HepG2 (cell line): ENCODE results near the gene LCN2. TPM values are rescaled to one million over a fixed set of nuclear protein-coding genes. Genes with fewer than 3 reads are reported as not detected.

Experiments
- ARHGAP35 ChIP-seq: sonication (generic); formaldehyde crosslinking; IDR thresholded peaks from 2 replicates; pipeline ENCODE4 v1.9.0; 2022; ENCODE audit warnings: mild to moderate bottlenecking, inconsistent platforms, moderate library complexity, missing genetic modification reagents, borderline replicate concordance
- BORCS8-MEF2B ChIP-seq: sonication (generic); formaldehyde crosslinking; IDR thresholded peaks from 2 replicates; pipeline ENCODE4 v1.8.0; 2022; ENCODE audit warnings: mild to moderate bottlenecking, missing genetic modification reagents
- DMAP1 ChIP-seq: IDR thresholded peaks from 2 replicates; pipeline ENCODE4 v1.6.1; 2016
- DR1 ChIP-seq: sonication (generic); formaldehyde crosslinking; IDR thresholded peaks from 2 replicates; pipeline ENCODE4 v1.8.0; 2021; ENCODE audit warnings: mild to moderate bottlenecking, missing genetic modification reagents, inconsistent platforms
- FOXP4 ChIP-seq: sonication (generic); formaldehyde crosslinking; IDR thresholded peaks from 2 replicates; pipeline ENCODE4 v1.4.0; 2020; ENCODE audit warnings: missing genetic modification reagents
- GLI4 ChIP-seq: sonication (generic); formaldehyde crosslinking; IDR thresholded peaks from 2 replicates; pipeline ENCODE4 v1.5.1; 2020; ENCODE audit warnings: missing genetic modification reagents, mild to moderate bottlenecking, moderate library complexity, borderline replicate concordance
- HDAC2 ChIP-seq: sonication (generic); formaldehyde crosslinking; IDR thresholded peaks from 2 replicates; pipeline ENCODE4 v1.4.0; 2020; ENCODE audit warnings: missing genetic modification reagents
- ISX ChIP-seq: sonication (generic); formaldehyde crosslinking; conservative IDR thresholded peaks from 2 replicates; pipeline ENCODE4 v1.5.0; 2020; ENCODE audit warnings: missing genetic modification reagents
- KDM1A ChIP-seq: IDR thresholded peaks from 2 replicates; pipeline ENCODE4 v1.6.1; 2016; ENCODE audit warnings: missing compliant biosample characterization
- POGZ ChIP-seq: sonication (generic); formaldehyde crosslinking; IDR thresholded peaks from 2 replicates; pipeline ENCODE4 v1.4.0; 2020; ENCODE audit warnings: mild to moderate bottlenecking, missing genetic modification reagents
- SAP130 ChIP-seq: IDR thresholded peaks from 2 replicates; pipeline ENCODE4 v1.6.1; 2016; ENCODE audit warnings: low read depth
- SMAD1 ChIP-seq: sonication (generic); formaldehyde crosslinking; IDR thresholded peaks from 2 replicates; pipeline ENCODE4 v1.4.0; 2020; ENCODE audit warnings: missing genetic modification reagents, low read depth, mild to moderate bottlenecking, borderline replicate concordance
- SNAI1 ChIP-seq: sonication (generic); formaldehyde crosslinking; IDR thresholded peaks from 2 replicates; pipeline ENCODE4 v1.5.0; 2020; ENCODE audit warnings: mild to moderate bottlenecking, missing genetic modification reagents, borderline replicate concordance
- SRSF4 ChIP-seq: fragments of 200-400 bp; formaldehyde crosslinking; IDR thresholded peaks from one replicate; pipeline ENCODE4 v1.6.1; 2018; ENCODE audit warnings: mild to moderate bottlenecking, low read depth, low read length, moderate library complexity; ENCODE audit not compliant: poor library complexity, severe bottlenecking
- YY1 ChIP-seq: IDR thresholded peaks from 2 replicates; pipeline ENCODE4 v1.6.1; 2011; ENCODE audit warnings: low read length, low read depth, moderate library complexity, mild to moderate bottlenecking; ENCODE audit not compliant: insufficient read depth, insufficient replicate concordance
- ZBTB37 ChIP-seq: sonication (generic); formaldehyde crosslinking; IDR thresholded peaks from 2 replicates; pipeline ENCODE4 v1.4.0; 2020; ENCODE audit warnings: mild to moderate bottlenecking, missing genetic modification reagents
- ZBTB39 ChIP-seq: sonication (generic); formaldehyde crosslinking; IDR thresholded peaks from 2 replicates; pipeline ENCODE4 v1.5.0; 2020; ENCODE audit warnings: missing genetic modification reagents
- ZNF737 ChIP-seq: sonication (generic); formaldehyde crosslinking; IDR thresholded peaks from 2 replicates; pipeline ENCODE4 v1.5.0; 2020; ENCODE audit warnings: missing genetic modification reagents, mild to moderate bottlenecking, borderline replicate concordance
- polyA plus RNA-seq, 8 experiments: library from polyadenylated mRNA; depleted of rRNA in 3 of 8; stranded (reverse) in 7 of 8; unstranded in 1 of 8; fragments of >200 nt; fragmentation: Illumina TruSeq in 4 of 8; extraction: Trizol in 4 of 8; gene quantifications; 2 replicates each; pipeline versions ENCODE4 v1.2.1 to v1.2.3, GENCODE V29; 2011 to 2016; ENCODE audit warnings: low read depth in 4 of 8, missing spikeins in 1 of 8, mixed read lengths in 1 of 8; ENCODE audit not compliant: insufficient read depth in 1 of 8
- total RNA-seq, 5 experiments: library from RNA; depleted of rRNA; stranded (reverse); fragments of >200 nt; fragmentation: Illumina TruSeq; extraction: Trizol; gene quantifications; 2 replicates each; pipeline ENCODE4 v1.2.3, GENCODE V29; 2016; ENCODE audit warnings: low read depth in 1 of 5
- TF ChIP-seq, protein P1 (sequence below): sonication (generic); formaldehyde crosslinking; IDR thresholded peaks from 2 replicates; pipeline ENCODE4 v1.4.0; 2020; ENCODE audit warnings: missing genetic modification reagents
- TF ChIP-seq, protein P2 (sequence below): sonication (generic); formaldehyde crosslinking; IDR thresholded peaks from 2 replicates; pipeline ENCODE4 v1.5.1; 2020; ENCODE audit warnings: missing genetic modification reagents, mild to moderate bottlenecking, borderline replicate concordance

Gene LCN2
- total and polyA plus RNA-seq, 2 of the 13 experiments (the other 11 are each of a cell fraction or from before 2014, with no cell fraction given): 0.38 to 1.4 TPM

DNA sequence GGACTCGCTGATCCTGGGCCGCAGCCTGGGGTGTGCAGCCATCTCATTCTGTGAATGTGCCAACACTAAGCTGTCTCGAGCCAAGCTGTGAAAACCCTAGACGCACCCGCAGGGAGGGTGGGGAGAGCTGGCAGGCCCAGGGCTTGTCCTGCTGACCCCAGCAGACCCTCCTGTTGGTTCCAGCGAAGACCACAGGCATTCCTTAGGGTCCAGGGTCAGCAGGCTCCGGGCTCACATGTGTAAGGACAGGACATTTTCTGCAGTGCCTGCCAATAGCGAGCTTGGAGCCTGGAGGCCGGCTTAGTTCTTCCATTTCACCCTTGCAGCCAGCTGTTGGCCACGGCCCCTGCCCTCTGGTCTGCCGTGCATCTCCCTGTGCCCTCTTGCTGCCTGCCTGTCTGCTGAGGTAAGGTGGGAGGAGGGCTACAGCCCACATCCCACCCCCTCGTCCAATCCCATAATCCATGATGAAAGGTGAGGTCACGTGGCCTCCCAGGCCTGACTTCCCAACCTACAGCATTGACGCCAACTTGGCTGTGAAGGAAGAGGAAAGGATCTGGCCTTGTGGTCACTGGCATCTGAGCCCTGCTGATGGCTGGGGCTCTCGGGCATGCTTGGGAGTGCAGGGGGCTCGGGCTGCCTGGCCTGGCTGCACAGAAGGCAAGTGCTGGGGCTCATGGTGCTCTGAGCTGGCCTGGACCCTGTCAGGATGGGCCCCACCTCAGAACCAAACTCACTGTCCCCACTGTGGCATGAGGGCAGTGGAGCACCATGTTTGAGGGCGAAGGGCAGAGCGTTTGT lies 41.6 kb upstream of the LCN2 start (continued):
- no peak for TF ChIP-seq ISX (CRISPR knock-in tag)
- TF ChIP-seq FOXP4 (CRISPR knock-in tag): no peak
- no peak for TF ChIP-seq ZNF737 (CRISPR knock-in tag)
- no peak for TF ChIP-seq HDAC2 (CRISPR knock-in tag)
- TF ChIP-seq DR1: no peak
- no peak for TF ChIP-seq SNAI1
- TF ChIP-seq, protein P1, sequence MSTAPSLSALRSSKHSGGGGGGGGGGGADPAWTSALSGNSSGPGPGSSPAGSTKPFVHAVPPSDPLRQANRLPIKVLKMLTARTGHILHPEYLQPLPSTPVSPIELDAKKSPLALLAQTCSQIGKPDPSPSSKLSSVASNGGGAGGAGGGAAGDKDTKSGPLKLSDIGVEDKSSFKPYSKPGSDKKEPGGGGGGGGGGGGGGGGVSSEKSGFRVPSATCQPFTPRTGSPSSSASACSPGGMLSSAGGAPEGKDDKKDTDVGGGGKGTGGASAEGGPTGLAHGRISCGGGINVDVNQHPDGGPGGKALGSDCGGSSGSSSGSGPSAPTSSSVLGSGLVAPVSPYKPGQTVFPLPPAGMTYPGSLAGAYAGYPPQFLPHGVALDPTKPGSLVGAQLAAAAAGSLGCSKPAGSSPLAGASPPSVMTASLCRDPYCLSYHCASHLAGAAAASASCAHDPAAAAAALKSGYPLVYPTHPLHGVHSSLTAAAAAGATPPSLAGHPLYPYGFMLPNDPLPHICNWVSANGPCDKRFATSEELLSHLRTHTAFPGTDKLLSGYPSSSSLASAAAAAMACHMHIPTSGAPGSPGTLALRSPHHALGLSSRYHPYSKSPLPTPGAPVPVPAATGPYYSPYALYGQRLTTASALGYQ: no peak
- TF ChIP-seq POGZ (CRISPR knock-in tag): no peak
- no peak for TF ChIP-seq DMAP1 (CRISPR knock-in tag)
- TF ChIP-seq YY1: no peak
- TF ChIP-seq KDM1A (CRISPR knock-in tag): no peak
- TF ChIP-seq, protein P2, sequence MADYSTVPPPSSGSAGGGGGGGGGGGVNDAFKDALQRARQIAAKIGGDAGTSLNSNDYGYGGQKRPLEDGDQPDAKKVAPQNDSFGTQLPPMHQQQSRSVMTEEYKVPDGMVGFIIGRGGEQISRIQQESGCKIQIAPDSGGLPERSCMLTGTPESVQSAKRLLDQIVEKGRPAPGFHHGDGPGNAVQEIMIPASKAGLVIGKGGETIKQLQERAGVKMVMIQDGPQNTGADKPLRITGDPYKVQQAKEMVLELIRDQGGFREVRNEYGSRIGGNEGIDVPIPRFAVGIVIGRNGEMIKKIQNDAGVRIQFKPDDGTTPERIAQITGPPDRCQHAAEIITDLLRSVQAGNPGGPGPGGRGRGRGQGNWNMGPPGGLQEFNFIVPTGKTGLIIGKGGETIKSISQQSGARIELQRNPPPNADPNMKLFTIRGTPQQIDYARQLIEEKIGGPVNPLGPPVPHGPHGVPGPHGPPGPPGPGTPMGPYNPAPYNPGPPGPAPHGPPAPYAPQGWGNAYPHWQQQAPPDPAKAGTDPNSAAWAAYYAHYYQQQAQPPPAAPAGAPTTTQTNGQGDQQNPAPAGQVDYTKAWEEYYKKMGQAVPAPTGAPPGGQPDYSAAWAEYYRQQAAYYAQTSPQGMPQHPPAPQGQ: no peak
- TF ChIP-seq GLI4: no peak
- TF ChIP-seq SRSF4: no peak
- TF ChIP-seq SAP130 (CRISPR knock-in tag): no peak
- TF ChIP-seq ZBTB37: no peak
- no peak for TF ChIP-seq ARHGAP35 (CRISPR knock-in tag)
- no peak for TF ChIP-seq BORCS8-MEF2B
- TF ChIP-seq SMAD1 (CRISPR knock-in tag): no peak
- no peak for TF ChIP-seq ZBTB39
